Activated CD4-positive, alpha-beta T cell treated with anti-CD3 and anti-CD28 coated beads for 4 hours (primary cell): Measurements from ENCODE around the gene IFNG-AS1.

ENCODE experiments used
- DNase-seq, 2 donors: peaks; one replicate each; pipeline ENCODE4 v3.0.0-alpha.2; 2020

The IFNG-AS1 gene

DNA sequence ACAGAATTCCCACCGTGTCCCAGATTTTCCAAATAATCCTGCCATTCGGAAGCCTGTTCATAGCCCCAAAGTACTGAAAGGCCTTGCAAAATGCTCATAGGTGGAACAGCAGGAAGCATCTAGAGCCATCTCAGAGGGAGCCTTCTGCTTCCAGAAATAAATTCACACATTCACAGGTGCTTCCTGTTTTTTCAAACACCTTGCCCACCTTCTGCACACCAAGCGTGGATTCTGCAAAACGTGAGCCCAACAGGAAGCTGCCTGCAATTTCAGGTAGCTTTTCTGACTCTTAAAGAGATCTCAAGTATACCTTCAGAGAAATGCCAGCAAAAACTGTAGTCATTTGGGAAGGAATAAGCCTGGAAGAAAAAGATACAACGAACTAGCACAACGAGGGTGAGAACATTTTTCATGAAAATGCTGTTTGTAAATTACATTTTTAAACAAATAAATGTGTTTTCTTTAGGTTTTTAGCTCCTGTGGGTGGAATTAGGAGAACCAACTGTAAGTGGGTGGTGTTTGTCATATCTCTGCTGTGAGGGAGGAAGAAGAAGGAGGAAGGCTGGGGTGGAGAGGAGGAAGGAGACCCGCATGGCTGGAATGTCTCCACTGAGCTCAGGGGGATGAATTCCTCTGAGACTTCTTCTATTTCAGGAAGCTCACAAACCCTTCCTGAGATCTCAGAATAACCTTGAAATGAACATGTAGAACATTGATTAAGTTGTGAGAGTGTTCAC is at the start of gene IFNG-AS1:
Gene IFNG-AS1 (plus strand): TSS at position 264 of the 737 bp plus-strand sequence.
- DNase-seq = no peak

DNA sequence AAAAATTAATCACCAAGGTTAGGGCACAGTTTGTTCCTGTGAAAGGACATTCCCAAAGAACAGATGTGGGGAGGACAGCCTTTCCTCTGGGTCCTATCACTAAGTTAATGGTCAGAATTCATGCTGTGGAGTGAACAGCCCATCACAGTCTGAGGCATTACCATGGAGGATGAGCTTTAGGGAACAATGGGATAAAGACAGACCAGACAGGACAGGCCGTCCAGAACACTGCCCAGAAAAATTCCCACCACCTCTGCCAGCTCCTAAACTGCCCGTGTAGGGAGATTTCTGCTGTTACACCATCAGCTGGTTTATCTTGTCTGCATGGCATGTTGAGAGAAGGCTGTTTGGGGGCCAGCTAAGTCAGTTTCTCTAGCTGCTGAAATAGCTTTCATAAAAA is 49.6 kb upstream of the IFNG-AS1 start:
- DNase-seq = no peak

DNA sequence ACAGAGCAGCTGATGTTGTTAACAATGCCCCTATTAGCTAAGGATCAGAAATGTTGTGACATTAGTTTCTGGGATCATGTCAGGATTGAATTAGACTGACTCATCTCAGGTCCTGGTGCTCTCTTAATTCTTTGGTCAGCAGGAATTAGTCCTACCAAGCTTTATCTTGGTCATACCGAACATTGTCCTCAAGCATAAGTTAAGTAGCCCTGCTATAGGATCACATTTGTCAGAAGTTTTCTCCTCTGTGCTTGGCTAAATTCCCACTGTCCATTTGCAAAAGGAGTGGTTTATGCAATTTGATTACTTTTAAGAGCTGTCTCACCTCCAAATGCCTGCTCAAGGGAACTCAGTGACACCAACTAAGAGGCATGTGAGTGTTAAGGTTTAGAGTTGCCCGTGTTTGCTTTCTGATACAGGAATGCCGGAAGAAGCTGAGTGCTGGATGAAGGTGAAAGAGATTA is 48.4 kb upstream of the IFNG-AS1 start:
- no peak for DNase-seq

DNA sequence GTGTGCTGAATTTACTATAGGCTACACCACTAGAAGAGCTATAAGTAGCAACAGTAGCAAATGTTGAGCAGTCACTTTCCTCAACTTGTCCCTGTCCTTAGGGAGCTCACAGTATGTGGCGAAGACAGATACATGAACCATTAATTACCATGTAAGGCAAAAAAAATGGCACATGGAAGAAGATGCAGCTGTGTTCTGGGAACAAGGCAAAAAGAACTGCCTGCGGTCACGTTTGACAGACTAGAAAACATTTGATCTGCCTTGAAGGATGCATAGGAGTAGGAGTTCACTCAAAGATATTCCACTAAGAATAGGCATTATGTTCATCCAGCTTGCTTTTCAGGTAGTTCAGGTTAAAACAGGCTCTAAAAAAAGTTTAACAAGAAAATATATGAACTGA is 46.5 kb upstream of the IFNG-AS1 start:
- no peak for DNase-seq

DNA sequence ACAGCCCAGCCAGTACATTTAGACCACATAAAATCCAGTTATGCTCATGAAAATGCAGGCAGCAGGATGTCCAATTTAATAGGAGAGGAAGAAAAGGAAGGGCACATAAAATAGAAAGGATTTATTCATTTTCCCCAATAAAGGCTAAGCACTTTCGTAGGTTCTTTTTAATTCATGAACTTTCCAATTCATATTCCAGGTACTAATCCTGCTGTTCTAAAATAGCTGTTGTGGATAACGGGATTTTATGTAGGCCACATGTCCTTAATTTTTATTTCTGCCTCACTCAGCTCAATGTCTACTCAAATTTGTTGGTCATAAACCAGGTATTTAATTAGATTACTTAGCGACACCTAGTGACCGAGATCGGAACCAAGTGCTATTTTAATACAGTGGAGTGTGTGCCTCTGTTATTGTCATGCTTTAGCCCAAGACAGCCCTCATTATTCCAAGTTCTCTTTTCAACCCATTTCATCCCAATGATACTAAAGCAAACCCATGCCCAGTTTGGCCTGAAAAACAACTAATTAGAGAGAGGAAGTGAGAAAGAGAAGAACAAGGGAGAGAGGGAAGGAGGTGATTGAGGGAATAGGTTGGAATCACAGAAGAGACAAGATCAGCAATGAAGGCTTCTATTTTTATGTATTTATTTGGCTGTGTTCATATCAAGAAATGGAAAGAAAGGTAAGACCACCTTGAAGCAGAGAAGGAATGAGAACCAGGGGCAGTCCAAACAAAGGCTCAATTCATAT is 45.9 kb upstream of the IFNG-AS1 start:
- peak; percentile 53 to 75 for DNase-seq

DNA sequence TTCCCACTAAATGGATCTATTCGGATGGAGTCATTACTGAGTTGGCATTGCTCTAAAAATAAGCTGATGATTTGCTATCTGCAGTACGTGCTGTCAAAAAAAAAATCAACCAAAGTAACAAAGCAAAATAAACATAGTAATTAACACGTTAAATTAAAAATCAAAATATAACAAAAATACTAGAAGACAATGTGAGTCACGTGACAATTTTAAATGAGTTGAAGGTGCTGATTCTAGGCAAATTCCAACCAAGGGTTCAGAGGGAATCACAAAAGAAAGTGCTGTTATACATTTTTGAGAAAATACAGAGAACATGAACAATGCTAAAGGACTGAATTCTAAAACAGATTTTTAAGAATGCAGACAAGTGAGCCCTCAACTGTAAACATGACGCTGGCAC is 45.2 kb upstream of the IFNG-AS1 start:
- DNase-seq = no peak

DNA sequence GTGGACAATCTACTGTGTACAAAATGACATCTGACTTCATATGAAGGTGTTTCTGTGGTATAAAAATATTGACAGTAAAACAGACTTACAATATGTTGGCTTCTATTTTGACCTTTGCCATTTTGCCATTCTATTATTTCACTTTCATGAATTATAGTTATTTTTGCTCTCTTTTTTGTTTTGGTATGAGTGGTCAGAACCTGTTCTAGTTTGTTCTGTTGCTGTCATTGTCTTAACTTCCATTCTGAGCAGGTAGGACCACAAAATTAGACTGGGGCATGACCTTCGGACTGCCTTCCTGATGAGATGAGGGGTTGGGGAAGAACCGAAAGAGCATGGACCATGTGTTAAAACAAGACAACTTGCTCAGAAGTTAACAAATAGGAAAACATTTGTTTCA is 36.5 kb upstream of the IFNG-AS1 start:
- DNase-seq = no peak

DNA sequence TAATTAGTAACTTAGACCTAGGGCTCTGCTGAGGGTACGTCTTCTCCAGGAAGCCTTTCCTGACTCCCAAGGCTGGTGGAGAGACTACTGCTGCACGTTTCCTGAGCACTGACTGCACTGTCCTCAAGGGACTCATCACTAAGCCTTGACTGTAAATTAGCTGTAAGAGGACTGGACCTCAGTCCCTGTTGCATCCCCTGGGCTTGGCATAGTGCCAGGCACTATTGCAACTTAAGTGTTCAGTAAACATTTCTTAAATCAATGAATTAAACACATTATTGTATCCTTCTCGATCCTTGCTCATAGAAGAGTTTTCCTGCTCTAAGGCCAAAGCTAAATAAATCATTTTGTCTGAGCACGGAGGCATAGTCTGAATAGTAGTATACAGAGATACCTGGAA is 31.9 kb upstream of the IFNG-AS1 start:
- no peak for DNase-seq

DNA sequence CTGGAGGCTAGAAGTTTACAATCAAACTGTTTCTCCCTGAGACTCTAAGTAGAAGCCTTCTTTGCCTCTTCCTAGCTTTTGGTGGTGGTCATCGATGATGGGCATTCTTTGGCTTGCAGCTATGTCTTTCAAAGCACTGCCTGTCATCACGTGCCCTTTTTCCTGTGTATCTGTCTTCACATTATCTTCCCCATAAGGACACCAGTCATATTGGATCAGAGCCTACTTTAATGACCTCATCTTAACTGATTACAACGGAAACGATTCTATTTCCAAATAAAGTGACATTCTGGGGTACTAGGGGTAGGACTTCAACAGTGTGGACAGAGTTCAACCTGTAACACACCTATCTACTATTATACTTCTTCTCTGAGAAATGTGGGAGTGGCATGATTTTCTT is 31.1 kb upstream of the IFNG-AS1 start:
- no peak for DNase-seq

DNA sequence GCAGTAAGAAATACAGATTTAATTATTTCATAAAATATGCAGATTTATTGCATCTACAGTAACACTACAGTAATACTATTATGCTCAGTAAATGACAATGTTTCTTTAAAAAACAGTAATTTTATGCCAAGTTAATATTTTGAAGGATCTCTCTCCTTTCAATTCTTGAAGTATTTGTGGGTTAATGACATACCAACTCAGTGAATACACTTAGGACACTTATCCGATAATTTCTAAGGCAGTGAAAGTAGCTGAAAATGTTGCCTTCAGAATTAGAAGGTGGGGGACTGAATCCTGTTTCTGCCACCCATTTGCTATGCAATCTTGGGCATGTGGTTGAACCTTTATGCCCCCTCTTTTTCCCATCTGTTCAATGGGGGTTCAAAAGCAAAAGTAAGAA is 24.8 kb upstream of the IFNG-AS1 start:
- DNase-seq = no peak

DNA sequence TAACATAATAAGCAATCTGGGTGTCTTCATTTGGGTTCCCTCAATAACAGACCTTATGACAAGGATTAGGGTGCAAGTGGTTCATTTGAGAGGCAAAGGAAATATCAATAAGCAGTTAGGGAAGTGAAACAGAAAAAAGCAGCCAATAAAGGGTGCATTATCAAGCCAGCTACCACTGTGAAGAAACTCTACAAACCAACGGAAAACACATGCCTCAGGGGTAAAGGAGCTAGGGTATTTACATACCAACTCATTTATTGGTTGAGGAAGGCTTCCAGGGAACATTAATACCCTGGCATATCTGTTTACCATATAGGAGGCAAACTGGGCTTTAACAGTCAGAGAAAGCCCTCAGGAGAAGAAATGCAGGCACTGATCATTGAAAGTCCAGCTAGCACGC is 22.7 kb upstream of the IFNG-AS1 start:
- DNase-seq = no peak

DNA sequence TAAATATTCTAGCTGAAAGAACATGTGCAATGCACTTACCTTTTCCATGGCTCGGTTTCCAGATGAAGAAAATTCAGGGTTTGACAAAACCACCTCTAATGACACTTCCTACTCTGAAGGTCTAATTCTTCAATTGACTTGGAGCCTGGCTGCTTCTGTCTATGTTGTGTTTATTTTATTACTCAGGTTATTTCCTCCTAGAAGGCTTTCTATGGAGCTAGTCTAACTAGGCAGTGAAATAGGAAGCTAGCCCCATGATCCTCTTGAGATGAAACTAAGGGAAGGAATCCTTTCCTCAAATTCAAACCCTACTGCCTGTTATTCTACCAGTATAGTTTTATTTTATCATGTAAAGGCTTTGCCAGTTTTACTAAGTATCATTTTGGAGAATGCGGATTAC is 20.9 kb upstream of the IFNG-AS1 start:
- DNase-seq = no peak

DNA sequence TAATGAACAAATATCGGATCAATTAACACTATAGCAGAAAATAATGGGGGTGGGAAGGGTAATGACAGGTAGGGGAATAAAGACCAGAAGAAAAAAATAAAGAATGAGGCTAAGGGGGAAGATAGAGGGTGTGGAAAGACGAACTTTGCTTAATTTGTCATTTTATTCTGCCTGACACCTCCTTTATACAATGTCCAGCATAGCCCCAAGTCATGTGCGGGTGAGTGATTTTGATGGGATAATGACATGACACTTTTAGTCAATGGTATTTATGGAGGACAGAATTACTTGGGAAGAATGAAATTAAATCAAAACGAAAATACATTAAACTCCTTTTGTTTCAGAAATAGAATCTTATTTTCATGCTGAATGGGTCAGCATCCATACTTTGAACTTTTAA is 20.5 kb upstream of the IFNG-AS1 start:
- DNase-seq = no peak

DNA sequence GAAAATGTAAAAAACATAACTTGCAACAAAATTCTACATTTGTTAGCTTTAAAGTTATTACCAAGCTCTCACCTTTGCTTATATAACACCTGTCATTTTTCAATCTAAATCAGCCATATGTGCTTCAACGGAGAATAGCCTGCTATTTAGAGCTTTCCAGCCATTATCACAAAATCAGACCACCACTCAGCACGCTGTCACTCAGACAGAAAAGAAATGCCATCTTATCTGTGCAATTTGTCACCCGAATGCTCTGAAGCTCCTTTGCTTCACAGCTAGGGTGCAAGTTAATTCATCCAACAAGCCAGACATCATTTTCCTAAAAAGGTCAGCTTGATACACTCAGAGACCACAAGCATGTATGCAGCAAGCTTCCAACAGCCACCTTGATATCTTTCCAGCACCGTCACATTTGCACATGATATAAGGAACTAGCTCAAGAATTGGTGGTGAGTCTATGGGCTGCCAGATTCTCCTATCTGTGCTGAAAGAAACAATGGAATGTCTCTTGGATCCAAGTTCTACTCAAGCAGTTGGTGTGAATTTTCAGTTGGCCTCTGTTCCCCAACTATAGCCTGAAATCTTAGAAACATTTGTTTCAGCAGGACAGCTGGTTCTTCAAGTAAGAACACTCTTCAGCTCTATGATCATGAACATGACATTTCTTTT is 20.0 kb upstream of the IFNG-AS1 start:
- no peak for DNase-seq

DNA sequence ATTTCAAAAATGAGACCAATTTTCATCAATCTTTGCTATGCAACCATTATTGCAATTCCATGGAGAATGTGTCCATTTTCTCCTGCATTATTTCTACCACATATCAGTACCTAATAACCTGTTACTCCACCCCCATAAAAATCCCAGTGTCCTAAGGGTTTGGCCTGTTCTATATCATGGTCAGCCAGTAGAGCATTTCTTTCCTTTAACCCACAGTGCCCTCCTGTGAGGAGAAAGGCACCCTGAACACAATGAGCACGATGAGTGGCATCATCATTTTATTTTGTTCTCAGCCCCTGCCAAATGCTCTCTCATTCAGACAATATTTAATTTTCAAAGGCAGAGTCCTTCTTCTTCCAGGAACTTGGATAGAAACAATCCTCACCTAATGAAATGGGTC is 11.6 kb upstream of the IFNG-AS1 start:
- DNase-seq = no peak

DNA sequence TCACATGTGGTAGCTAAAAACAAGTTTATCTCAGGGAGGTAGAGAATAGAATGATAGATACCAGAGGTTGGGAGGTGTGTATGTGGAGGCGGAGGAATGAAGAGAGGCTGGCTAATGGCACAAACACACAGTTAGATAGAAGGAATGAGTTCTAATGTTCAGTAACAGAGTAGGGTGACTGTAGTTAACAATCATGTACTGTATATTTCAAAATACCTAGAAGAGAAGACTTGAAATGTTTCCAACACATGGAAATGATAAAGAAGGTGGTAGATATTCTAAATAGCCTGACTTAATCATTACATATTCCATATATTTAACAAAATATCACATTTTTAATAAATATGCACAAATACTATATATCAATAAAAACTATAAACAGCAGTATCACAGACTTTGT is 8.9 kb upstream of the IFNG-AS1 start:
- no peak for DNase-seq

DNA sequence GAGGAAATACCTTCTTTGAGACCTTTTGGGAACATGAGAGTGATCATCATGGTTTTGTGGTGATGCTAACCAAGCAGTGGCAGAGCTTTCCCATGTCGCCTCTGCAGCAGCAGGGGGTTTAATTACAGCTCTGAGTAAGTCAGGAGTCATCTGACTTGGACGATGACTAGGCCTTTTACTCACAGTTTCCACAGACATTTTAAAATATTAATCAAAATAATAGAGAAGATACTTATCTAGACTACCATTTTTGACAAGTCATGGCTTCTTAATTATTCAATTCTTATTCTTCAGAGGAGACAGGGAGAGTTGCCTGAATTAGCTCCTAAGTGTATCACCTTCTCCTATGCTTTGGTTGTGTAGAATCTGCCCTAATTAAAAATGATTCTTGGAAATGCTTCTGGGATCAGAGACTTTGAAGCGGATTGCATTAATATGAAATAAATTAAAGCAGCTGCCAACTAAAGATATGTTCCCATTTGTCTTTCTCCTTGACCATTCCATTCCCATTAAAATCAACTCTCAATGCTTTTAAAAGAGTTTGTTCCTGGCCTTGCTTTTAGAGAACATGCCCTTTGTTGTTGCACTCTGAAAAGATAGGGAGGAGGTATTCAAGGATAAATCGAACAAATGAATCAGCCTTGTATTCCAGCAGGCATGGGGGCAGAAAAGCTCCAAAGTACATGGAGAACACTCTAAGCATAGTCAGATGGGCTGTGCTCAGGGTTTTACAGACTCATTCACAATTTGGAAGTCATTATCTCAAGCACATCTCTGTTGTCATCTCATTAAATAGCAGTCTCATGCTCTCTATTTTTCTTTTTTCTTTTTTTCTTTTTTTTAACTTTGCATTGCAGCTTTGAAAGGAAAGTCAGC is 7.7 kb upstream of the IFNG-AS1 start:
- no peak for DNase-seq

DNA sequence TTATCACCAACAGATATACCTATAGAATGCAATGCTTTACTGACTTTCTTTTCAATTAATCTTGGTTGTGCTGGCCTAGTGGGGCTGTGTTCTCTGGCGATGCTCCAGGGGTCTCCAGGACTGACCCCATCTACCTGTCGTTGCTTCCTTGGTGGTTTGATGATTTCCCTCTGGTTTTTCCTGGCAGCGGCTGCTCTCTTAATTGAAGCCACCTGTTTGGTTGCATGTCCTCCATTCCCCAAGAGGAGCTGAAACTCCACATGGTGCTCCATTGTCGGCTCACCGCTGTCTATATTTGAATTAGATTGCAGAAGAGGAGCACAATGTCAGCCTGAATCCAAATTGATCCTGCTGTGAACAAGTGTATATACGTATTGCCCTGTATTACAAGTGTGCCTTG is 7.1 kb upstream of the IFNG-AS1 start:
- DNase-seq = no peak

DNA sequence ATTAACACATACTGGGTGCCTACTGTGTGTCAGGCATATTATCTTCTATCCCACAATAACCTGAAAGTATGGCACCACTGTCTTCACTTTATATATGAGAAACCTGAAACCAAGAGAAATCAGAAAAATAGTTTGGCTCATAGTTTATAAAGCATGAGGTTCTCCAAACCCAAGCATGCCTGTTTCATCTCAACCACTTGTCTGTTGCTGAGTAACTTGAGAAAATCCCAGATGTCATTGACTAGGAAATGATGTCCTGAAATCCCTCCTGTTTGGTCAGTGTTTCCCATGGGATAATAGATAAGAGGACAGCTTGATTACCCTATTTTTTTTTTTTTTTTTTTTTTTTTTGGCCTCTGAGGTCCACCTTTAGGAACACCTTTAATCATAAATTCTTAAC is 2.6 kb upstream of the IFNG-AS1 start:
- no peak for DNase-seq

DNA sequence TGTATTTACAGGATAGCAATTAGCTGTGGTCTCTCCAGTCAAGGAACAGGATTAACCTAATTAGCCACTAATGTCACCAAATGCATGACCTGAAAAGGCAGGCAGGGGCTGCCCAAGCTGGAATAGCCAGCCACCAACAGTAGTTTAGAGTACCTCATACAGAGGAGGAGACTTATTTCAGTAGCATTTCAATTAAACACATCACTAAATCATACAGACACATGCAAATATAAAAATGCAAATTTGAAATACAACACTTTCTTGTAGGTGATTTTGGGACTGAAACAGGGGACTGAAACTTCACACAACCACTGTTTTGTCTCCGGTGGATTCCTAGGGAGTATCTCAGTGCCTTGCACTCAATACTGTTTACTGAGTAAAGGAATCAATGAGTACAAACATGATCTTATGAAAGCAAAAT is 636 bp upstream of the IFNG-AS1 start:
- no peak for DNase-seq

DNA sequence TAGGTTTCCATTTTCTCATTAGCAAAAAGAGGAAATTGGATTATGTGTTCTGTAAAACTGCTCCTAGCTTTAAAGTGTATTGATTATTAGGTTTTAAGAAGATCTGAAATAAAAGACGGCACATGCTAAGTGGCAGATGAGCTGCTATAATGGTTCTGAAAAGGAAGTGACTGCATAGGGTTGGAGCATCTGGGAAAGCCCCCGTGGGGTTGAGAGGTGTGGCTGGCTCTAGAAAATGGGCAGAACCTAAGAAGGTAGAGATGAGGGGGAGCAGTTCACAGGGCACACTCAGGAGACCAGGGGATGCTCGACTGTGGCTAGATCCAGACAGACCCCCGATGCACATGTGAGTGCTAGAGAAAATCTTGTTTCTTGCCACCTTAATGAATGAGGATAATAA is 1.9 kb downstream of the IFNG-AS1 start:
- peak; percentile 31 for DNase-seq

DNA sequence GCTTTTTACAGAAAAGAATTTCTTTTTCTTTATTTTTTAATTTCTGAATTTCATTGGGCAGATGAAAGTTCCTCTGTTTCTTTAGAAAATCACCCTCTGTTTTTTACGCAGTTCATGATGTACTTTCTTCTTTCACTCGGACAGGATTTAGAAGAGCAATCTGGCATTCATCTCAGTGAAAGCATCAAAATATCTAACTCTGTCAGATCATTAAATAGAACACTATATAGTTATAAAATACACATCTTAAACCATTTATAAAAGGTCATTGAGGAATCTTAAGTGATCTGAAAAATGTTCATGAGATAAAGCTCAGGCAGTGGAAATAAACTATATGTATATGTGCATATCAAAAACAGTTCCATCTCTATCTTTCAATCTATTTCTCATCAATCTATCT is 3.9 kb downstream of the IFNG-AS1 start:
- DNase-seq = no peak

DNA sequence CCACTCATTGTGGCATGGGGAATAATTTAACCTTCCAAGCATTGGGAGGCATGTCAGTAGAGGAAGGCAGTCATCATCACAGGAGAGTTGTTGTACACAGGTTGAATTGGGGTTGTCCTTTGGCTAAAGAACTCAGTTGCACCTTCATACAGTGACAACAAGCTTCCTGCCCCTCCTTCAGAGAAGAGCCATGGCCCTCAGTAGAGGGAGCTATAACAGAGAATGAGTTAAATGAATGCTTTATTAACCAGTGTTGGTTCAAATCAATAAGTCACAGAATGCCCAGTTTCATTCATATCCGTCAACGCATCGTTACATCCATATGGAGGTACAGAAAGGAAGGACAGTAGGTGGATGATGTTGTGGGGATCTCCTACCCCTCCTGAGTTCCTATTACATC is 4.8 kb downstream of the IFNG-AS1 start:
- no peak for DNase-seq
